H1 (cell line): Measurements from ENCODE around the gene IDUA.

Experiments used
- ATF2 ChIP-seq: IDR thresholded peaks from 2 replicates; pipeline ENCODE4 v1.6.1; 2012; ENCODE audit warnings: low read length, inconsistent platforms
- CTCF ChIP-seq, 3 experiments: IDR thresholded peaks; 1 replicate in 2 of 3; 2 replicates in 1 of 3; pipeline versions ENCODE4 v1.5.1 to v1.6.1; 2011; ENCODE audit warnings: low read length in 3 of 3, mild to moderate bottlenecking in 3 of 3, inconsistent platforms in 2 of 3, low read depth in 1 of 3, moderate library complexity in 1 of 3; ENCODE audit not compliant: insufficient read depth in 1 of 3; ENCODE audit errors: control extremely low read depth in 1 of 3
- EGR1 ChIP-seq: IDR thresholded peaks from 2 replicates; pipeline ENCODE4 v1.6.1; 2011; ENCODE audit warnings: low read depth, low read length, borderline replicate concordance
- EP300 ChIP-seq, 2 experiments: IDR thresholded peaks; 1 replicate in 1 of 2; 2 replicates in 1 of 2; pipeline ENCODE4 v1.6.1; 2011 to 2012; ENCODE audit warnings: low read depth in 2 of 2, low read length in 2 of 2, mild to moderate bottlenecking in 2 of 2, borderline replicate concordance in 1 of 2, inconsistent platforms in 1 of 2, moderate library complexity in 1 of 2
- EZH2 ChIP-seq: fragments of 200-600 bp; sonication (generic); IDR thresholded peaks from 2 replicates; pipeline ENCODE4 v1.7.1; 2012; ENCODE audit warnings: low read depth, mild to moderate bottlenecking, moderate library complexity, low read length, inconsistent platforms; ENCODE audit not compliant: severe bottlenecking
- JUN ChIP-seq: IDR thresholded peaks from 2 replicates; pipeline ENCODE4 v1.6.1; 2011; ENCODE audit warnings: low read depth, mild to moderate bottlenecking, improper control_type of control experiment, low read length
- POLR2A ChIP-seq, 2 experiments: IDR thresholded peaks; 1 replicate in 1 of 2; 2 replicates in 1 of 2; pipeline ENCODE4 v1.6.1; 2011; ENCODE audit warnings: low read depth in 2 of 2, low read length in 2 of 2, mild to moderate bottlenecking in 2 of 2; ENCODE audit errors: control extremely low read depth in 1 of 2
- SIRT6 ChIP-seq: IDR thresholded peaks from one replicate; pipeline ENCODE4 v1.7.1; 2012; ENCODE audit warnings: low read length, inconsistent platforms
- TEAD4 ChIP-seq: IDR thresholded peaks from 2 replicates; pipeline ENCODE4 v1.6.1; 2012; ENCODE audit warnings: low read depth, low read length, inconsistent platforms, mixed read lengths
- YY1 ChIP-seq: IDR thresholded peaks from 2 replicates; pipeline ENCODE4 v1.6.1; 2011; ENCODE audit warnings: low read depth, mild to moderate bottlenecking, low read length
- TF ChIP-seq, protein P1 (sequence below): fragments of 300-600 bp; sonication (generic); IDR thresholded peaks from 2 replicates; pipeline ENCODE4 v1.7.1; 2012; ENCODE audit warnings: low read length, moderate library complexity, mild to moderate bottlenecking, inconsistent platforms; ENCODE audit not compliant: insufficient replicate concordance

GRCh38 chr4:986879-987623, at the start of gene IDUA:
- TF ChIP-seq EZH2 (no peak), SIRT6 (no peak), POLR2A (IDR thresholded peaks at IDR 0.05; ENCODE audit: control extremely low read depth in 1 of 2, low read depth in 2 of 2, low read length in 2 of 2) (no peak), YY1 (no peak), CTCF (IDR thresholded peaks at IDR 0.05; ENCODE audit: control extremely low read depth in 1 of 3, insufficient read depth in 1 of 3, low read depth in 1 of 3, low read length in 3 of 3) (peak in 2 of 3 experiments; percentile 22 to 25; a peak in 3 of 4 replicates), ATF2 (no peak), EP300 (IDR thresholded peaks at IDR 0.05; ENCODE audit: borderline replicate concordance in 1 of 2, low read depth in 2 of 2, low read length in 2 of 2) (no peak), EGR1 (no peak), TEAD4 (no peak), JUN (no peak)
- TF ChIP-seq, protein P1, sequence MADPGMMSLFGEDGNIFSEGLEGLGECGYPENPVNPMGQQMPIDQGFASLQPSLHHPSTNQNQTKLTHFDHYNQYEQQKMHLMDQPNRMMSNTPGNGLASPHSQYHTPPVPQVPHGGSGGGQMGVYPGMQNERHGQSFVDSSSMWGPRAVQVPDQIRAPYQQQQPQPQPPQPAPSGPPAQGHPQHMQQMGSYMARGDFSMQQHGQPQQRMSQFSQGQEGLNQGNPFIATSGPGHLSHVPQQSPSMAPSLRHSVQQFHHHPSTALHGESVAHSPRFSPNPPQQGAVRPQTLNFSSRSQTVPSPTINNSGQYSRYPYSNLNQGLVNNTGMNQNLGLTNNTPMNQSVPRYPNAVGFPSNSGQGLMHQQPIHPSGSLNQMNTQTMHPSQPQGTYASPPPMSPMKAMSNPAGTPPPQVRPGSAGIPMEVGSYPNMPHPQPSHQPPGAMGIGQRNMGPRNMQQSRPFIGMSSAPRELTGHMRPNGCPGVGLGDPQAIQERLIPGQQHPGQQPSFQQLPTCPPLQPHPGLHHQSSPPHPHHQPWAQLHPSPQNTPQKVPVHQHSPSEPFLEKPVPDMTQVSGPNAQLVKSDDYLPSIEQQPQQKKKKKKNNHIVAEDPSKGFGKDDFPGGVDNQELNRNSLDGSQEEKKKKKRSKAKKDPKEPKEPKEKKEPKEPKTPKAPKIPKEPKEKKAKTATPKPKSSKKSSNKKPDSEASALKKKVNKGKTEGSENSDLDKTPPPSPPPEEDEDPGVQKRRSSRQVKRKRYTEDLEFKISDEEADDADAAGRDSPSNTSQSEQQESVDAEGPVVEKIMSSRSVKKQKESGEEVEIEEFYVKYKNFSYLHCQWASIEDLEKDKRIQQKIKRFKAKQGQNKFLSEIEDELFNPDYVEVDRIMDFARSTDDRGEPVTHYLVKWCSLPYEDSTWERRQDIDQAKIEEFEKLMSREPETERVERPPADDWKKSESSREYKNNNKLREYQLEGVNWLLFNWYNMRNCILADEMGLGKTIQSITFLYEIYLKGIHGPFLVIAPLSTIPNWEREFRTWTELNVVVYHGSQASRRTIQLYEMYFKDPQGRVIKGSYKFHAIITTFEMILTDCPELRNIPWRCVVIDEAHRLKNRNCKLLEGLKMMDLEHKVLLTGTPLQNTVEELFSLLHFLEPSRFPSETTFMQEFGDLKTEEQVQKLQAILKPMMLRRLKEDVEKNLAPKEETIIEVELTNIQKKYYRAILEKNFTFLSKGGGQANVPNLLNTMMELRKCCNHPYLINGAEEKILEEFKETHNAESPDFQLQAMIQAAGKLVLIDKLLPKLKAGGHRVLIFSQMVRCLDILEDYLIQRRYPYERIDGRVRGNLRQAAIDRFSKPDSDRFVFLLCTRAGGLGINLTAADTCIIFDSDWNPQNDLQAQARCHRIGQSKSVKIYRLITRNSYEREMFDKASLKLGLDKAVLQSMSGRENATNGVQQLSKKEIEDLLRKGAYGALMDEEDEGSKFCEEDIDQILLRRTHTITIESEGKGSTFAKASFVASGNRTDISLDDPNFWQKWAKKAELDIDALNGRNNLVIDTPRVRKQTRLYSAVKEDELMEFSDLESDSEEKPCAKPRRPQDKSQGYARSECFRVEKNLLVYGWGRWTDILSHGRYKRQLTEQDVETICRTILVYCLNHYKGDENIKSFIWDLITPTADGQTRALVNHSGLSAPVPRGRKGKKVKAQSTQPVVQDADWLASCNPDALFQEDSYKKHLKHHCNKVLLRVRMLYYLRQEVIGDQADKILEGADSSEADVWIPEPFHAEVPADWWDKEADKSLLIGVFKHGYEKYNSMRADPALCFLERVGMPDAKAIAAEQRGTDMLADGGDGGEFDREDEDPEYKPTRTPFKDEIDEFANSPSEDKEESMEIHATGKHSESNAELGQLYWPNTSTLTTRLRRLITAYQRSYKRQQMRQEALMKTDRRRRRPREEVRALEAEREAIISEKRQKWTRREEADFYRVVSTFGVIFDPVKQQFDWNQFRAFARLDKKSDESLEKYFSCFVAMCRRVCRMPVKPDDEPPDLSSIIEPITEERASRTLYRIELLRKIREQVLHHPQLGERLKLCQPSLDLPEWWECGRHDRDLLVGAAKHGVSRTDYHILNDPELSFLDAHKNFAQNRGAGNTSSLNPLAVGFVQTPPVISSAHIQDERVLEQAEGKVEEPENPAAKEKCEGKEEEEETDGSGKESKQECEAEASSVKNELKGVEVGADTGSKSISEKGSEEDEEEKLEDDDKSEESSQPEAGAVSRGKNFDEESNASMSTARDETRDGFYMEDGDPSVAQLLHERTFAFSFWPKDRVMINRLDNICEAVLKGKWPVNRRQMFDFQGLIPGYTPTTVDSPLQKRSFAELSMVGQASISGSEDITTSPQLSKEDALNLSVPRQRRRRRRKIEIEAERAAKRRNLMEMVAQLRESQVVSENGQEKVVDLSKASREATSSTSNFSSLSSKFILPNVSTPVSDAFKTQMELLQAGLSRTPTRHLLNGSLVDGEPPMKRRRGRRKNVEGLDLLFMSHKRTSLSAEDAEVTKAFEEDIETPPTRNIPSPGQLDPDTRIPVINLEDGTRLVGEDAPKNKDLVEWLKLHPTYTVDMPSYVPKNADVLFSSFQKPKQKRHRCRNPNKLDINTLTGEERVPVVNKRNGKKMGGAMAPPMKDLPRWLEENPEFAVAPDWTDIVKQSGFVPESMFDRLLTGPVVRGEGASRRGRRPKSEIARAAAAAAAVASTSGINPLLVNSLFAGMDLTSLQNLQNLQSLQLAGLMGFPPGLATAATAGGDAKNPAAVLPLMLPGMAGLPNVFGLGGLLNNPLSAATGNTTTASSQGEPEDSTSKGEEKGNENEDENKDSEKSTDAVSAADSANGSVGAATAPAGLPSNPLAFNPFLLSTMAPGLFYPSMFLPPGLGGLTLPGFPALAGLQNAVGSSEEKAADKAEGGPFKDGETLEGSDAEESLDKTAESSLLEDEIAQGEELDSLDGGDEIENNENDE: no peak
